Endodermal cell (in vitro differentiated cells): Measurements from ENCODE around the gene TUBB3. TPM values are rescaled to one million over a fixed set of nuclear protein-coding genes. Genes with fewer than 3 reads are reported as not detected.

ENCODE experiments used
- DNase-seq: peaks from one replicate; pipeline ENCODE4 v3.0.0-alpha.2; 2017
- H3K27ac ChIP-seq: 2 replicates; pipeline ENCODE4 v1.5.1; 2013; ENCODE audit warnings: mild to moderate bottlenecking, low read depth, low read length, moderate library complexity
- H3K27me3 ChIP-seq: 2 replicates; pipeline ENCODE4 v1.6.1; 2013; ENCODE audit warnings: mild to moderate bottlenecking, low read length, moderate library complexity; ENCODE audit not compliant: insufficient read depth, control insufficient read depth, poor library complexity, severe bottlenecking
- H3K36me3 ChIP-seq: 2 replicates; pipeline ENCODE4 v1.7.0; 2013; ENCODE audit warnings: mild to moderate bottlenecking, low read length, moderate library complexity; ENCODE audit not compliant: control insufficient read depth, insufficient read depth
- H3K4me1 ChIP-seq: one replicate; pipeline ENCODE4 v1.7.0; 2013; ENCODE audit warnings: low read length; ENCODE audit not compliant: control insufficient read depth, insufficient read depth
- H3K4me3 ChIP-seq: 2 replicates; pipeline ENCODE4 v1.5.1; 2013; ENCODE audit warnings: mild to moderate bottlenecking, low read length, moderate library complexity
- H3K9ac ChIP-seq: 2 replicates; pipeline ENCODE4 v1.6.1; 2013; ENCODE audit warnings: mild to moderate bottlenecking, low read length, moderate library complexity; ENCODE audit not compliant: poor library complexity, severe bottlenecking; ENCODE audit errors: extremely low read depth
- H3K9me3 ChIP-seq: 2 replicates; pipeline ENCODE4 v1.6.1; 2013; ENCODE audit warnings: mild to moderate bottlenecking, low read length, moderate library complexity; ENCODE audit not compliant: control insufficient read depth
- H3K27ac Mint-ChIP-seq: 2 replicates; pipeline ENCODE4 v1.8.0; 2020; ENCODE audit warnings: mixed read lengths
- H3K27me3 Mint-ChIP-seq: 2 replicates; pipeline ENCODE4 v1.8.0; 2021; ENCODE audit warnings: mild to moderate bottlenecking, mixed read lengths; ENCODE audit not compliant: insufficient read depth
- H3K36me3 Mint-ChIP-seq: 2 replicates; pipeline ENCODE4 v1.8.0; 2020; ENCODE audit warnings: low read depth, mixed read lengths
- H3K4me1 Mint-ChIP-seq: 2 replicates; pipeline ENCODE4 v1.8.0; 2020; ENCODE audit warnings: mixed read lengths
- H3K4me3 Mint-ChIP-seq: 2 replicates; pipeline ENCODE4 v1.8.0; 2020; ENCODE audit warnings: mild to moderate bottlenecking, moderate library complexity, mixed read lengths
- H3K9me3 Mint-ChIP-seq: 2 replicates; pipeline ENCODE4 v1.8.0; 2020; ENCODE audit warnings: mild to moderate bottlenecking, mixed read lengths
- CTCF ChIP-seq: fragments of 200-600 bp; sonication (generic); conservative IDR thresholded peaks from 2 replicates; pipeline ENCODE4 v1.5.0; 2021; ENCODE audit warnings: antibody characterized with exemption, mild to moderate bottlenecking
- WGBS, 2 experiments: methylation state at CpG; one replicate each; pipeline versions ENCODE4 v1.1.5 to v1.1.7; 2013; ENCODE audit warnings: missing lambda C conversion rate in 2 of 2, mixed read lengths in 1 of 2; ENCODE audit not compliant: insufficient coverage in 1 of 2, insufficient read length in 1 of 2; 5-methylcytosine and 5-hydroxymethylcytosine counted together
- total RNA-seq, 2 donors: library from RNA; stranded (reverse); fragmentation: NEBNext Ultra II Directional in 1 of 2; extraction: Animal tissue kit (Norgen Biotek cat#: 25700) in 1 of 2; gene quantifications; 2 replicates in 1 of 2; 3 replicates in 1 of 2; pipeline ENCODE4 v1.2.1, GENCODE V29; 2021

The TUBB3 gene
- total RNA-seq, 2 donors from 2014 or later: 109 to 140 TPM

GRCh38 chr16:89884041-89884421 is 39.1 kb upstream of the TUBB3 start:
- 96% methylated on average over 3 to 8 of the region's 8 CpGs for WGBS, 2 experiments
- TF ChIP-seq CTCF: no peak

GRCh38 chr16:89887243-89887642 is 35.9 kb upstream of the TUBB3 start:
- TF ChIP-seq CTCF: no peak
- H3K36me3 ChIP-seq: peaks cover 64% of the 10 kb centered on the region
- no peaks in the 10 kb centered on the region for H3K4me1 Mint-ChIP-seq
- no peak overlapping the region for H3K27ac ChIP-seq
- WGBS, 2 experiments: 93 to 98% methylated on average over 12 to 14 of the region's 14 CpGs
- H3K4me3 ChIP-seq: no peak overlapping the region
- H3K36me3 Mint-ChIP-seq: peaks cover 73% of the 10 kb centered on the region
- H3K4me3 Mint-ChIP-seq: no peak overlapping the region
- no peak for DNase-seq
- no peaks in the 10 kb centered on the region for H3K9me3 ChIP-seq
- no peaks in the 10 kb centered on the region for H3K27me3 Mint-ChIP-seq
- no peaks in the 10 kb centered on the region for H3K9me3 Mint-ChIP-seq
- no peaks in the 10 kb centered on the region for H3K27me3 ChIP-seq
- H3K4me1 ChIP-seq: no peaks in the 10 kb centered on the region
- no peak overlapping the region for H3K9ac ChIP-seq
- no peak overlapping the region for H3K27ac Mint-ChIP-seq

More at GRCh38 chr16:89884041-89884421, 39.1 kb upstream of the TUBB3 start:
- no peak for DNase-seq
- Mint-ChIP-seq H3K36me3 (peaks cover 68% of the 10 kb centered on the region), H3K4me1 (no peaks in the 10 kb centered on the region), H3K4me3 (no peak overlapping the region), H3K27me3 (no peaks in the 10 kb centered on the region), H3K27ac (no peak overlapping the region), H3K9me3 (no peaks in the 10 kb centered on the region)
- Histone ChIP-seq H3K36me3 (peaks cover 66% of the 10 kb centered on the region), H3K27me3 (no peaks in the 10 kb centered on the region), H3K9me3 (no peaks in the 10 kb centered on the region), H3K9ac (no peak overlapping the region), H3K4me1 (no peaks in the 10 kb centered on the region), H3K27ac (no peak overlapping the region), H3K4me3 (no peak overlapping the region)

- H3K9me3 Mint-ChIP-seq: no peaks in the 10 kb centered on the region
- H3K27ac Mint-ChIP-seq: no peak overlapping the region
- 94% methylated on average over 2 to 9 of the region's 9 CpGs for WGBS, 2 experiments
Measured at GRCh38 chr16:89890200-89890599, 32.9 kb upstream of the TUBB3 start.

More at GRCh38 chr16:89890200-89890599, 32.9 kb upstream of the TUBB3 start:
- Mint-ChIP-seq H3K4me3 (no peak overlapping the region), H3K27me3 (no peaks in the 10 kb centered on the region), H3K4me1 (no peaks in the 10 kb centered on the region), H3K36me3 (peaks cover 73% of the 10 kb centered on the region)
- Histone ChIP-seq H3K4me1 (no peaks in the 10 kb centered on the region), H3K36me3 (peaks cover 54% of the 10 kb centered on the region), H3K4me3 (no peak overlapping the region), H3K27ac (no peak overlapping the region), H3K9ac (no peak overlapping the region), H3K27me3 (no peaks in the 10 kb centered on the region), H3K9me3 (no peaks in the 10 kb centered on the region)
- TF ChIP-seq CTCF: no peak
- no peak for DNase-seq
